ENCODE measurements around the gene YWHAG. TPM values are rescaled to one million over a fixed set of nuclear protein-coding genes. Genes with fewer than 3 reads are reported as not detected.
A peak's percentile ranks its signal among the peaks of the same experiment; 100 is the strongest.

The YWHAG gene
- total and polyA plus RNA-seq, 9 of the 15 experiments (the other 6 are each of a cell fraction or from before 2014, with no cell fraction given): 30.4 to 246 (median 94.5) TPM

GRCh38 chr7:76302347-76303201 lies 56.2 kb downstream of the YWHAG start, which contains the start of gene HSPB1 (continued):
- TF ChIP-seq FOXP4 (CRISPR knock-in tag; IDR thresholded peaks at IDR 0.05; ENCODE audit: borderline replicate concordance): peak; percentile 89; the same call in 1 of the 2 replicates
- TF ChIP-seq ZNF23 (CRISPR knock-in tag; IDR thresholded peaks at IDR 0.05): 0 out of 2 replicates have a peak, but pooled peaks have one; percentile 46
- no peak for TF ChIP-seq ZNF277 (CRISPR knock-in tag; IDR thresholded peaks at IDR 0.05; ENCODE audit: borderline replicate concordance)
- TF ChIP-seq, protein P1, sequence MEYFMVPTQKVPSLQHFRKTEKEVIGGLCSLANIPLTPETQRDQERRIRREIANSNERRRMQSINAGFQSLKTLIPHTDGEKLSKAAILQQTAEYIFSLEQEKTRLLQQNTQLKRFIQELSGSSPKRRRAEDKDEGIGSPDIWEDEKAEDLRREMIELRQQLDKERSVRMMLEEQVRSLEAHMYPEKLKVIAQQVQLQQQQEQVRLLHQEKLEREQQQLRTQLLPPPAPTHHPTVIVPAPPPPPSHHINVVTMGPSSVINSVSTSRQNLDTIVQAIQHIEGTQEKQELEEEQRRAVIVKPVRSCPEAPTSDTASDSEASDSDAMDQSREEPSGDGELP (CRISPR knock-in tag; IDR thresholded peaks at IDR 0.05; ENCODE audit: borderline replicate concordance): peak; percentile 81; the same call in 1 of the 2 replicates
- peak; percentile 44; the same call in 1 of the 2 replicates for TF ChIP-seq HMGXB4 (CRISPR knock-in tag; IDR thresholded peaks at IDR 0.05)
- TF ChIP-seq OTX1 (CRISPR knock-in tag; IDR thresholded peaks at IDR 0.05): peak; percentile 17; the same call in 1 of the 2 replicates
- TF ChIP-seq ZBTB7A (IDR thresholded peaks at IDR 0.05; ENCODE audit: borderline replicate concordance, control insufficient read depth, low read depth, low read length): peak; percentile 88; the same call in 1 of the 2 replicates
- TF ChIP-seq ZNF212 (CRISPR knock-in tag; IDR thresholded peaks at IDR 0.05): no peak; the same call in 1 of the 2 replicates
- TF ChIP-seq SRSF7 (optimal IDR thresholded peaks at IDR 0.05; ENCODE audit: low read depth, low read length): no peak
- TF ChIP-seq ARID3B (CRISPR knock-in tag; IDR thresholded peaks at IDR 0.05; ENCODE audit: borderline replicate concordance): no peak
- TF ChIP-seq SRSF1 (IDR thresholded peaks at IDR 0.05; ENCODE audit: low read depth, low read length): no peak
- TF ChIP-seq ZNF165 (CRISPR knock-in tag; IDR thresholded peaks at IDR 0.05; ENCODE audit: borderline replicate concordance): 0 out of 2 replicates have a peak, but pooled peaks have one; percentile 47
- no peak for TF ChIP-seq ETS2 (tag; IDR thresholded peaks at IDR 0.05; ENCODE audit: borderline replicate concordance, poor library complexity, severe bottlenecking)
- TF ChIP-seq PML (IDR thresholded peaks at IDR 0.05; ENCODE audit: low read length): peak; percentile 69; the same call in 1 of the 2 replicates
- no peak; a peak in 1 of 4 replicates for TF ChIP-seq RAD21 (CRISPR knock-in tag; conservative IDR thresholded peaks at IDR 0.05 in 1 of 2, IDR thresholded peaks at IDR 0.05 in 1 of 2)
- no peak for TF ChIP-seq ZNF507 (tag; conservative IDR thresholded peaks at IDR 0.05)
- TF ChIP-seq NR4A1 (CRISPR knock-in tag; IDR thresholded peaks at IDR 0.05): 0 out of 2 replicates have a peak, but pooled peaks have one; percentile 58
- TF ChIP-seq NR4A1 (tag; IDR thresholded peaks at IDR 0.05): no peak; the same call in 1 of the 2 replicates
